Neural progenitor cell (in vitro differentiated cells): ENCODE results near the gene URB1. TPM values are rescaled to one million over a fixed set of nuclear protein-coding genes. Genes with fewer than 3 reads are reported as not detected.

Experiments used
- DNase-seq: peaks from one replicate; pipeline ENCODE4 v3.0.0-alpha.2; 2016; ENCODE audit warnings: low spot score
- H2AFZ ChIP-seq: fragments of 200-600 bp; sonication (generic); replicated peaks from 2 replicates; pipeline ENCODE4 v1.6.1; 2016; ENCODE audit warnings: antibody characterized with exemption
- H3F3A ChIP-seq: fragments of 200-600 bp; sonication (generic); 2 replicates; pipeline ENCODE4 v1.6.1; 2016; ENCODE audit warnings: antibody characterized with exemption, low read depth
- H3K27ac ChIP-seq: fragments of 200-600 bp; sonication (generic); 2 replicates; pipeline ENCODE4 v1.5.1; 2016; ENCODE audit warnings: mild to moderate bottlenecking
- H3K27me3 ChIP-seq: fragments of 200-600 bp; sonication (generic); 2 replicates; pipeline ENCODE4 v1.6.1; 2016; ENCODE audit warnings: mild to moderate bottlenecking, moderate library complexity
- H3K36me3 ChIP-seq: fragments of 200-600 bp; sonication (generic); 2 replicates; pipeline ENCODE4 v1.5.1; 2016
- H3K4me1 ChIP-seq: fragments of 200-600 bp; sonication (generic); 2 replicates; pipeline ENCODE4 v1.6.1; 2016; ENCODE audit warnings: mixed run types
- H3K4me2 ChIP-seq: fragments of 200-600 bp; sonication (generic); 2 replicates; pipeline ENCODE4 v1.6.1; 2016
- H3K4me3 ChIP-seq: fragments of 200-600 bp; sonication (generic); 2 replicates; pipeline ENCODE4 v1.5.1; 2016
- H3K79me2 ChIP-seq: fragments of 200-600 bp; sonication (generic); 2 replicates; pipeline ENCODE4 v1.6.1; 2016; ENCODE audit warnings: low read depth
- H3K9ac ChIP-seq: fragments of 200-600 bp; sonication (generic); 2 replicates; pipeline ENCODE4 v1.6.1; 2016
- H3K9me3 ChIP-seq: fragments of 200-600 bp; sonication (generic); 2 replicates; pipeline ENCODE4 v1.5.1; 2016; ENCODE audit warnings: low read depth
- H4K20me1 ChIP-seq: fragments of 200-600 bp; sonication (generic); 2 replicates; pipeline ENCODE4 v1.6.1; 2016; ENCODE audit warnings: low read depth
- H3K27ac Mint-ChIP-seq: 3 replicates; pipeline ENCODE4 v1.8.0; 2021; ENCODE audit warnings: mixed read lengths
- H3K27me3 Mint-ChIP-seq: 2 replicates; pipeline ENCODE4 v1.8.0; 2022; ENCODE audit warnings: low read depth, mild to moderate bottlenecking, inconsistent platforms, moderate library complexity, mixed read lengths; ENCODE audit not compliant: insufficient read depth
- H3K36me3 Mint-ChIP-seq: 3 replicates; pipeline ENCODE4 v1.8.0; 2021; ENCODE audit warnings: mixed read lengths
- H3K4me1 Mint-ChIP-seq: 3 replicates; pipeline ENCODE4 v1.8.0; 2021; ENCODE audit warnings: mixed read lengths
- H3K4me3 Mint-ChIP-seq: 3 replicates; pipeline ENCODE4 v1.8.0; 2021; ENCODE audit warnings: mild to moderate bottlenecking, moderate library complexity, mixed read lengths
- H3K9me3 Mint-ChIP-seq: 3 replicates; pipeline ENCODE4 v1.8.0; 2020; ENCODE audit warnings: mixed read lengths
- EZH2 ChIP-seq: fragments of 200-600 bp; sonication (generic); IDR thresholded peaks from 2 replicates; pipeline ENCODE4 v1.6.1; 2017; ENCODE audit warnings: antibody characterized with exemption, mild to moderate bottlenecking, moderate library complexity
- EZH2phosphoT487 ChIP-seq: fragments of 200-600 bp; sonication (generic); IDR thresholded peaks from 2 replicates; pipeline ENCODE4 v1.6.1; 2017; ENCODE audit warnings: antibody characterized with exemption
- total RNA-seq: library from RNA; depleted of rRNA; stranded (reverse); fragments of >200 nt; gene quantifications from 2 replicates; pipeline ENCODE4 v1.2.3, GENCODE V29; 2015; ENCODE audit warnings: low replicate concordance
- TF ChIP-seq, protein P1 (sequence below): fragments of 200-600 bp; sonication (generic); IDR thresholded peaks from 2 replicates; pipeline ENCODE4 v1.5.1; 2017; ENCODE audit warnings: antibody characterized with exemption, mild to moderate bottlenecking

Gene URB1
- total RNA-seq, 1 donor from 2014 or later = 7.7 TPM

- no peaks in the 10 kb centered on the region for H3K36me3 ChIP-seq
- H3K27ac Mint-ChIP-seq = no peak overlapping the region
These were observed 72.8 kb downstream of the URB1 start for GRCh38 chr21:32320059-32320458.

DNA sequence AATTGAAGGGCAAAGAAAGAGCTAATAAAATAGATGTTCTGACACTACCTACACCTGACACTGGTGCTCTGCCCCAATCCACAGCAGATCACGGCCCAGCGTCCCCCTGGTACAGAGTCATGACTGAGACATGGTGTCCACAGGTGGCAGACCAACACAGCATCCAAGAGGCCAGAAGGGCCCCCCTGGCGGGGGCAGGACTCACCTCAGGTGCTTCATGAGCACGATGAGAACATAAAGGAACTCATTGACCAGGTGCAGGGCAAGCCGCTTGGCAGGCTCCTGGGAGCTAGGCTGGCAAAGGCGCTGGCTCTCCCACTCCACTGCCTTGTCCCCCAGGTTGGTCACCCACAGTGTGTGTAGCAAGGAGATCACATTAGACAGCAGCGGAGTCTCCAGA, 73.8 kb downstream of the URB1 start:
- no peak overlapping the region for H3K27ac ChIP-seq
- no peaks in the 10 kb centered on the region for H3F3A ChIP-seq
- Mint-ChIP-seq H3K27ac (no peak overlapping the region), H3K9me3 (no peaks in the 10 kb centered on the region), H3K36me3 (peaks cover 39% of the 10 kb centered on the region), H3K4me1 (peaks cover 13% of the 10 kb centered on the region), H3K4me3 (no peak overlapping the region), H3K27me3 (peaks cover 2% of the 10 kb centered on the region)
- H2AFZ ChIP-seq = no peak overlapping the region
- no peaks in the 10 kb centered on the region for H3K27me3 ChIP-seq
- H3K4me2 ChIP-seq = no peak overlapping the region
- DNase-seq = no peak
- H3K9me3 ChIP-seq = no peaks in the 10 kb centered on the region
- TF ChIP-seq EZH2phosphoT487 (no peak), EZH2 (no peak)
- TF ChIP-seq, protein P1, sequence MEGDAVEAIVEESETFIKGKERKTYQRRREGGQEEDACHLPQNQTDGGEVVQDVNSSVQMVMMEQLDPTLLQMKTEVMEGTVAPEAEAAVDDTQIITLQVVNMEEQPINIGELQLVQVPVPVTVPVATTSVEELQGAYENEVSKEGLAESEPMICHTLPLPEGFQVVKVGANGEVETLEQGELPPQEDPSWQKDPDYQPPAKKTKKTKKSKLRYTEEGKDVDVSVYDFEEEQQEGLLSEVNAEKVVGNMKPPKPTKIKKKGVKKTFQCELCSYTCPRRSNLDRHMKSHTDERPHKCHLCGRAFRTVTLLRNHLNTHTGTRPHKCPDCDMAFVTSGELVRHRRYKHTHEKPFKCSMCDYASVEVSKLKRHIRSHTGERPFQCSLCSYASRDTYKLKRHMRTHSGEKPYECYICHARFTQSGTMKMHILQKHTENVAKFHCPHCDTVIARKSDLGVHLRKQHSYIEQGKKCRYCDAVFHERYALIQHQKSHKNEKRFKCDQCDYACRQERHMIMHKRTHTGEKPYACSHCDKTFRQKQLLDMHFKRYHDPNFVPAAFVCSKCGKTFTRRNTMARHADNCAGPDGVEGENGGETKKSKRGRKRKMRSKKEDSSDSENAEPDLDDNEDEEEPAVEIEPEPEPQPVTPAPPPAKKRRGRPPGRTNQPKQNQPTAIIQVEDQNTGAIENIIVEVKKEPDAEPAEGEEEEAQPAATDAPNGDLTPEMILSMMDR = no peak
- H3K9ac ChIP-seq = no peak overlapping the region
- no peaks in the 10 kb centered on the region for H3K36me3 ChIP-seq
- H3K4me1 ChIP-seq = no peaks in the 10 kb centered on the region
- no peaks in the 10 kb centered on the region for H4K20me1 ChIP-seq
- H3K4me3 ChIP-seq = no peak overlapping the region
- no peaks in the 10 kb centered on the region for H3K79me2 ChIP-seq

More at GRCh38 chr21:32320059-32320458, 72.8 kb downstream of the URB1 start:
- no peaks in the 10 kb centered on the region for H3K9me3 Mint-ChIP-seq
- H3K36me3 Mint-ChIP-seq = peaks cover 47% of the 10 kb centered on the region
- no peak overlapping the region for H3K4me3 Mint-ChIP-seq
- H3K9ac ChIP-seq = no peak overlapping the region
- H3K27me3 ChIP-seq = no peaks in the 10 kb centered on the region
- H3K9me3 ChIP-seq = no peaks in the 10 kb centered on the region
- H3K79me2 ChIP-seq = no peaks in the 10 kb centered on the region
- no peak for DNase-seq
- H4K20me1 ChIP-seq = no peaks in the 10 kb centered on the region
- H3K4me1 ChIP-seq = no peaks in the 10 kb centered on the region
- TF ChIP-seq EZH2 (no peak), EZH2phosphoT487 (no peak)
- TF ChIP-seq, protein P1 = no peak
- H3K27ac ChIP-seq = no peak overlapping the region
- peaks cover 23% of the 10 kb centered on the region for H3K4me1 Mint-ChIP-seq
- no peaks in the 10 kb centered on the region for H3F3A ChIP-seq
- no peak overlapping the region for H2AFZ ChIP-seq
- no peak overlapping the region for H3K4me3 ChIP-seq
- H3K4me2 ChIP-seq = no peak overlapping the region
- H3K27me3 Mint-ChIP-seq = peaks cover 6% of the 10 kb centered on the region

DNA sequence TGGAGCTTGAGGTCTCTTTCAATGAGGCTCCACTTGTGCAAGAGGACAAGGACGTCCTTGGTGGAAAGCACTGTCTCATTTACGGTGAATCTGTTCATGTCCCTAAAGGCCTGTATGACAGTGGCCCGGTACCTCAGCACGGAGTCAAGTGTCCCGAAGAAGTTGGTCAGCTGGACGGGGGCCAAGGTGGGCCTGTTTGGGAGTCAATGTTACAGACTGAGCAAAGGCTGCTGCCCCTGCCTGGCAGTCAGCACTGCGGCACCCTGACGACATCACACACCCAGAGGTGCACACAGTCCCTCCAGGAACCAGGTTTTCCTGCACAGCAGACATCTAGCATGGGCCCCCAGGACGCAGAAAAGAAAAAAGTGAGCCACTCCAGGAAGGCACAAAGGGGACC, 75.1 kb downstream of the URB1 start:
- H3K9ac ChIP-seq = no peak overlapping the region
- Mint-ChIP-seq H3K36me3 (peaks cover 30% of the 10 kb centered on the region), H3K27ac (no peak overlapping the region), H3K27me3 (peaks cover 2% of the 10 kb centered on the region), H3K4me3 (no peak overlapping the region), H3K4me1 (peaks cover 11% of the 10 kb centered on the region), H3K9me3 (no peaks in the 10 kb centered on the region)
- no peak overlapping the region for H2AFZ ChIP-seq
- no peaks in the 10 kb centered on the region for H3K4me1 ChIP-seq
- H4K20me1 ChIP-seq = no peaks in the 10 kb centered on the region
- H3K4me3 ChIP-seq = no peak overlapping the region
- H3K27ac ChIP-seq = no peak overlapping the region
- H3K36me3 ChIP-seq = no peaks in the 10 kb centered on the region
- H3F3A ChIP-seq = no peaks in the 10 kb centered on the region
- no peak for TF ChIP-seq EZH2phosphoT487
- TF ChIP-seq, protein P1 = no peak
- TF ChIP-seq EZH2 = no peak
- H3K4me2 ChIP-seq = no peak overlapping the region
- H3K79me2 ChIP-seq = no peaks in the 10 kb centered on the region
- H3K9me3 ChIP-seq = no peaks in the 10 kb centered on the region
- no peaks in the 10 kb centered on the region for H3K27me3 ChIP-seq
- DNase-seq = no peak
